MCF 10A (cell line): ENCODE results near the gene USP40. TPM values are rescaled to one million over a fixed set of nuclear protein-coding genes. Genes with fewer than 3 reads are reported as not detected.

ENCODE experiments used
- BruUV-seq: library from RNA; stranded (reverse); fragments of 400-500 nt; replicated peaks from 2 replicates; lab custom pipeline; 2021; lab: Mats Ljungman, UMichigan
- CTCF ChIA-PET: fragments of 300-600 bp; sonication (Branson Sonifier 250); formaldehyde crosslinking; extraction: SDS; loops from one replicate; lab custom pipeline; 2021; ENCODE audit warnings: antibody characterized with exemption, inconsistent platforms; lab: Yijun Ruan, JAX
- POLR2A ChIA-PET: fragments of 300-600, 350-650 bp; sonication (Branson Sonifier 250); formaldehyde crosslinking; extraction: SDS; loops from one replicate; lab custom pipeline; 2020; ENCODE audit warnings: antibody characterized with exemption, inconsistent platforms; lab: Yijun Ruan, JAX
- DNase-seq: peaks from one replicate; pipeline ENCODE4 v3.0.0-alpha.2; 2018; ENCODE audit not compliant: unreplicated experiment
- H3K27ac Mint-ChIP-seq: one replicate; pipeline ENCODE4 v1.8.0; 2022; ENCODE audit warnings: mild to moderate bottlenecking, low read depth, mixed read lengths; ENCODE audit not compliant: unreplicated experiment
- H3K27me3 Mint-ChIP-seq: one replicate; pipeline ENCODE4 v1.8.0; 2022; ENCODE audit warnings: mixed read lengths; ENCODE audit not compliant: insufficient read depth, unreplicated experiment
- H3K36me3 Mint-ChIP-seq: one replicate; pipeline ENCODE4 v1.8.0; 2022; ENCODE audit warnings: mild to moderate bottlenecking, moderate library complexity, mixed read lengths; ENCODE audit not compliant: insufficient read depth, unreplicated experiment
- H3K4me1 Mint-ChIP-seq: one replicate; pipeline ENCODE4 v1.8.0; 2022; ENCODE audit warnings: mixed read lengths; ENCODE audit not compliant: insufficient read depth, unreplicated experiment
- H3K4me3 Mint-ChIP-seq: one replicate; pipeline ENCODE4 v1.8.0; 2022; ENCODE audit warnings: mild to moderate bottlenecking, moderate library complexity, mixed read lengths; ENCODE audit not compliant: unreplicated experiment
- H3K9me3 Mint-ChIP-seq: one replicate; pipeline ENCODE4 v1.8.0; 2022; ENCODE audit warnings: mixed read lengths; ENCODE audit not compliant: unreplicated experiment
- CTCF ChIP-seq: fragments of 200-600 bp; IDR thresholded peaks from one replicate; pipeline ENCODE4 v1.8.0; 2022; ENCODE audit warnings: antibody characterized with exemption, mild to moderate bottlenecking; ENCODE audit not compliant: unreplicated experiment
- intact Hi-C: fragments of 100-400 bp; cut with micrococcal nuclease; formaldehyde crosslinking; loops from 2 replicates; pipeline ENCODE4 v1.14.1; 2022
- total RNA-seq: library from RNA; stranded (reverse); gene quantifications from 2 replicates; pipeline ENCODE4 v1.2.3, GENCODE V29; 2022

USP40 gene
- total RNA-seq, 1 experiment from 2014 or later: 56.3 TPM

- no peak for TF ChIP-seq CTCF
- H3K36me3 Mint-ChIP-seq: peaks cover 29% of the 10 kb centered on the region
- DNase-seq: no peak
- BruUV-seq: no TSS peak
- intact Hi-C loops: no loop called here
- H3K4me3 Mint-ChIP-seq: no peak overlapping the region
- H3K4me1 Mint-ChIP-seq: no peaks in the 10 kb centered on the region
- ChIA-PET CTCF (interaction anchor here (0.6 to 1.4 kb wide), 2 partner anchors 8 to 29 kb away, joined by 4 to 11 read pairs; no protein-coding TSS in a partner anchor), POLR2A (no interaction called here)
- no peak overlapping the region for H3K27ac Mint-ChIP-seq
- no peaks in the 10 kb centered on the region for H3K9me3 Mint-ChIP-seq
- no peaks in the 10 kb centered on the region for H3K27me3 Mint-ChIP-seq
Observed at GRCh38 chr2:233435436-233436190, 131.0 kb downstream of the USP40 start.

GRCh38 chr2:233434666-233435330, 131.8 kb downstream of the USP40 start:
- H3K27ac Mint-ChIP-seq: no peak overlapping the region
- no peak for DNase-seq
- no peak overlapping the region for H3K4me3 Mint-ChIP-seq
- no peak for TF ChIP-seq CTCF
- intact Hi-C loops: no loop called here
- BruUV-seq: no TSS peak
- no peaks in the 10 kb centered on the region for H3K9me3 Mint-ChIP-seq
- ChIA-PET POLR2A (interaction anchor here (0.8 to 1.0 kb wide), 3 partner anchors 8 to 21 kb away, joined by 3 read pairs; no protein-coding TSS in a partner anchor), CTCF (interaction anchor here (0.6 to 1.4 kb wide), 3 partner anchors 9 to 30 kb away, joined by 4 to 11 read pairs (median 7); no protein-coding TSS in a partner anchor)
- H3K36me3 Mint-ChIP-seq: peaks cover 29% of the 10 kb centered on the region
- H3K27me3 Mint-ChIP-seq: no peaks in the 10 kb centered on the region
- peaks cover 8% of the 10 kb centered on the region for H3K4me1 Mint-ChIP-seq

GRCh38 chr2:233433794-233434193, 132.8 kb downstream of the USP40 start:
- Mint-ChIP-seq H3K36me3 (peaks cover 31% of the 10 kb centered on the region), H3K27ac (no peak overlapping the region), H3K27me3 (no peaks in the 10 kb centered on the region), H3K9me3 (no peaks in the 10 kb centered on the region), H3K4me3 (no peak overlapping the region), H3K4me1 (peaks cover 11% of the 10 kb centered on the region)
- no peak for TF ChIP-seq CTCF
- ChIA-PET POLR2A (interaction anchor here (0.8 to 1.0 kb wide), 3 partner anchors 9 to 20 kb away, joined by 3 read pairs; no protein-coding TSS in a partner anchor), CTCF (interaction anchor here (1.2 to 3.5 kb wide), 2 partner anchors 9 to 29 kb away, joined by 7 to 21 read pairs; no protein-coding TSS in a partner anchor)
- BruUV-seq: no TSS peak
- intact Hi-C loops: no loop called here
- DNase-seq: no peak

GRCh38 chr2:233433029-233433428, 133.6 kb downstream of the USP40 start:
- no peak for TF ChIP-seq CTCF
- POLR2A ChIA-PET: no interaction called here
- no TSS peak for BruUV-seq
- no peak overlapping the region for H3K27ac Mint-ChIP-seq
- no peaks in the 10 kb centered on the region for H3K9me3 Mint-ChIP-seq
- intact Hi-C loops: no loop called here
- H3K4me3 Mint-ChIP-seq: no peak overlapping the region
- peaks cover 26% of the 10 kb centered on the region for H3K36me3 Mint-ChIP-seq
- no peak for DNase-seq
- no peaks in the 10 kb centered on the region for H3K27me3 Mint-ChIP-seq
- H3K4me1 Mint-ChIP-seq: peaks cover 11% of the 10 kb centered on the region
- CTCF ChIA-PET: interaction anchor here (3.5 kb wide), 1 partner anchor 10 kb away, joined by 21 read pairs; no protein-coding TSS in a partner anchor
